Activated CD4-positive, alpha-beta T cell treated with anti-CD3 and anti-CD28 coated beads, Interleukin-2, amount 10 ng/mL, durations not matched to agents 24 days and 14 days (primary cell): ENCODE measurements around the gene SLC22A24. TPM values are rescaled to one million over a fixed set of nuclear protein-coding genes. Genes with fewer than 3 reads are reported as not detected.

Source experiments
- total RNA-seq: library from RNA; stranded (reverse); gene quantifications from 2 replicates; pipeline ENCODE4 v1.2.3, GENCODE V29; 2022

The SLC22A24 gene
- total RNA-seq, 1 donor from 2014 or later: not detected

Other genes starting within 250 kb of the SLC22A24 start
- gene CHRM1, start 222.9 kb downstream of the SLC22A24 start, total RNA-seq: not detected in 2 replicates
- not detected in 2 replicates for gene SLC22A6, start 159.3 kb downstream of the SLC22A24 start, total RNA-seq
- not detected in 2 replicates for gene SLC22A8, start 128.4 kb downstream of the SLC22A24 start, total RNA-seq
- not detected in 2 replicates for gene SLC22A25, start 99.4 kb upstream of the SLC22A24 start, total RNA-seq
- not detected in 2 replicates for gene SLC22A9, start 225.6 kb upstream of the SLC22A24 start, total RNA-seq